Measurements from ENCODE around the gene COA8.
A peak's percentile ranks its signal among the peaks of the same experiment; 100 is the strongest.

DNA sequence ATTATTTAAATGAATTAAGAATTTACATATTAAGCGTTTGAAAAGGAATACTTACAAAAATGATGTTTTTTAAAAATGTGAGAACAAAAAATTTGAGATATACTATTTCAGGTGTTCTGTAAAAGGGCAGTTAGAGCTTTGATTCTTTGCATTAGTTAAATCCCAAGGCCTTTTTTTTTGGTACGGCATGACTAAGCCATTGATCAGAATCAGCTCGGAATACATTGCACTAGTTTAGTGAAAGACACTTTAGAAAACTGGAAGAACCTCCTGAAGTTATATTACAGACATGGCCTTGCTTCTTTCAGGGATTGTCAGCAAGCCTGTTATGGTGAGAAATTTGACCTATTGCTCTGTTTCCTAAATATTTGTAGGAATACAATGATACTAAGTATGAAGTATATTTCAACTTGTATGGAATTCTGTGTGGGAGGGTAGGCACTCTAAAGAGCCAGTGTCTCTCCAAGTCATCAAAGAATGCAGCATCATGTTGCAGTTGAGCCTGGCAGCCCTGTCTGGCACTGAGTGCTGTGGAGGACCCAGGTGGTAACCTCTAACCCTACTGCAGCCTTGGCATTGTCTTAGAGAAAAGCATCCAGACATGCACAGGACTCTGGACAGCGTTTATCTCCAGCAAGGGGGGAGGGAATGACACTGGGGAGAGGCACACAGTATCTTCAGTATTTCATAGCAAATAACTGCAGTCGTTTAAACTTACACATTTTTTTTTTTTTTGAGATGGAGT is 67.8 kb downstream of the COA8 start:
- TF ChIP-seq CTCF (IDR thresholded peaks at IDR 0.05; ENCODE audit: insufficient read depth, low read length), result no peak
- no peak for TF ChIP-seq GABPA (IDR thresholded peaks at IDR 0.05; ENCODE audit: low read depth)
- TF ChIP-seq POLR2AphosphoS5 (IDR thresholded peaks at IDR 0.05; ENCODE audit: low read depth), result no peak
- TF ChIP-seq, protein P1, sequence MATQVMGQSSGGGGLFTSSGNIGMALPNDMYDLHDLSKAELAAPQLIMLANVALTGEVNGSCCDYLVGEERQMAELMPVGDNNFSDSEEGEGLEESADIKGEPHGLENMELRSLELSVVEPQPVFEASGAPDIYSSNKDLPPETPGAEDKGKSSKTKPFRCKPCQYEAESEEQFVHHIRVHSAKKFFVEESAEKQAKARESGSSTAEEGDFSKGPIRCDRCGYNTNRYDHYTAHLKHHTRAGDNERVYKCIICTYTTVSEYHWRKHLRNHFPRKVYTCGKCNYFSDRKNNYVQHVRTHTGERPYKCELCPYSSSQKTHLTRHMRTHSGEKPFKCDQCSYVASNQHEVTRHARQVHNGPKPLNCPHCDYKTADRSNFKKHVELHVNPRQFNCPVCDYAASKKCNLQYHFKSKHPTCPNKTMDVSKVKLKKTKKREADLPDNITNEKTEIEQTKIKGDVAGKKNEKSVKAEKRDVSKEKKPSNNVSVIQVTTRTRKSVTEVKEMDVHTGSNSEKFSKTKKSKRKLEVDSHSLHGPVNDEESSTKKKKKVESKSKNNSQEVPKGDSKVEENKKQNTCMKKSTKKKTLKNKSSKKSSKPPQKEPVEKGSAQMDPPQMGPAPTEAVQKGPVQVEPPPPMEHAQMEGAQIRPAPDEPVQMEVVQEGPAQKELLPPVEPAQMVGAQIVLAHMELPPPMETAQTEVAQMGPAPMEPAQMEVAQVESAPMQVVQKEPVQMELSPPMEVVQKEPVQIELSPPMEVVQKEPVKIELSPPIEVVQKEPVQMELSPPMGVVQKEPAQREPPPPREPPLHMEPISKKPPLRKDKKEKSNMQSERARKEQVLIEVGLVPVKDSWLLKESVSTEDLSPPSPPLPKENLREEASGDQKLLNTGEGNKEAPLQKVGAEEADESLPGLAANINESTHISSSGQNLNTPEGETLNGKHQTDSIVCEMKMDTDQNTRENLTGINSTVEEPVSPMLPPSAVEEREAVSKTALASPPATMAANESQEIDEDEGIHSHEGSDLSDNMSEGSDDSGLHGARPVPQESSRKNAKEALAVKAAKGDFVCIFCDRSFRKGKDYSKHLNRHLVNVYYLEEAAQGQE (IDR thresholded peaks at IDR 0.05; ENCODE audit: insufficient replicate concordance, low read depth), result peak; percentile 71
- TF ChIP-seq SPI1 (IDR thresholded peaks at IDR 0.05; ENCODE audit: borderline replicate concordance, low read depth), result no peak
